Hematopoietic multipotent progenitor cell treated with erythropoietin and hydrocortisone succinate and interleukin-3 and kit ligand, for 6 days (in vitro differentiated cells): ENCODE results near the gene C10orf90.

Experiments
- DNase-seq: peaks from one replicate; pipeline ENCODE4 v3.0.0-alpha.2; 2015

C10orf90 gene

DNA sequence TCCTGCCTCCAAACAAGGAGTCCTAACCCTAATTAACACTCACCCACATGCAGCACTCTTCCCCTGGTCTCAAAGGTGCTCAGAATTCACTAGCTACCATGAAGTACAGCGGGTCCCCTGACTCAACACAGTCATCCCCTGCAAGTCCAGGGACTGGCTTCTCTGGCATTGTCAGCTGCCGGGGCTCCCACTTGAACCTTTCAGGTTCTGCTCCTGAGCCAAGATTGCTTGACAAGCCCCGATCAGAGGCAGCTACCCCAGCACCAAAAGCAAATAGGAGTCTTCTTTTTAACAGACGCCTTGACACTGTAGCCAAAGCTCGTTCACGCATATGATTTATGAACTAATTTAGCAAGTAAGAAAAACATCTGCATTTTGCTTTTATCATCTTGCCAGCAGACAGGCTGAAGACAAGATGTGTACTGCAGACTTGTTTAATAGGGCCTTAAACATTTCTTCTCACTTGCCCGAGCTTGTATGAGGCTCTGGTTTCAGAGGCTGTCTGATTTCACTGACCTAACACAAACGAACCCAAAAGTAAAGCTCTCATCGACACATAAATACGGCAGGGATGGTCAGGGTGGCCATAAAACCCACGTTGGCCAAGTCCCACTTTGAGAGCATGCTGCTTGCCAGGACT is 214.6 kb downstream of the C10orf90 start:
- DNase-seq = no peak

DNA sequence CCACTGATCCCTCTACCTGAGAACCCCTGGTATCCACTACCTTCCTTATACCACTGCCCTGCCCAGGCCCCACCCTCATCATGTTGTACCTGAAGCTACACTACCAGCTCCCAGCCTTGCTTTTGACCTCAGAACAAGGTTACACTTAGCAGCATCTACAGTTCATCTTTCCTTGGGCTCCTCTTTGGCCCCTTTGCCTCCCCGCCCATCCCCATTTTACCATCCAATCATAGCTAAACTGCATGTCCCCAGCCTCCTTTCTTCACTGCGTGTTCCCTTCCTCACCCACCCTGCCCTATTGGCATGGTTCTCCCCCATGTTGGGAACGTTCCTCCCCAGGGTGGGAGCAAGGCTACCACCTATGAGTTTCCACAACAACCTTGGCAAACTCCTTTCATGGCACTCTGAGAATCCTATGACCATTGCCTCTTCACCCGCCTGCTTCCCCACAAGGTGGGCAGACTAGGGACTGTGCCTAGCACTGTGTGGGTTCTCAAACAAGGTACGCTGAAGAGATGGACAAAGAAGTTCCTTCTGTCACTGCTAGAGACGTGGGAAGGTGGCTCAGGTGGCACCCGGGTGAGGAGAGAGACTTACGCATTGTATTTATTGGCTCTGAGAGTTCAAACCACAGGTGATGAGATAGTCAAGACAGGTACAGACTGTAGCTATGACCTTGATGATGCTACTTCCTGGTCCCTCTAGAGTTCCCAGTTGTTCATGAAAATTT is 215.3 kb downstream of the C10orf90 start:
- DNase-seq = no peak

- no peak for DNase-seq
Observed at GRCh38 chr10:126454045-126454751, 216.3 kb downstream of the C10orf90 start.

DNA sequence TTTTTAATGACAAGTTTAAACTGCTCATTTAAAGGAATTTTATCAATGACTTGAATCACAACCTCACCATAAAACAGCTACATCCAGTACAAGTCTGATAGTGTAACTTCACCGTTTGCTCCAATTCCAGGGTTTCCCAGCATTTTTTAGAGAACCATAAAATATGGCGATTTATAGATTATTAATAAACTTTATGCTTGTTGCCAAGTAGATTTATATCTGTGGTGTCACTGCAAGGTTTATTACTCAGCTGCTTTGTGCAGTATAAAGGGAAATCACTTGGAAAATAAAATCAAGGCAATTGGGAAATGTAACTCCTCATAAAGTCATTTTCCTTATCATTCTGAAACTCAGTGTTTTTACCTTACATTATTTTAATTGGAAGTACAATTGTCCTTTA is 218.2 kb downstream of the C10orf90 start:
- DNase-seq = no peak

DNA sequence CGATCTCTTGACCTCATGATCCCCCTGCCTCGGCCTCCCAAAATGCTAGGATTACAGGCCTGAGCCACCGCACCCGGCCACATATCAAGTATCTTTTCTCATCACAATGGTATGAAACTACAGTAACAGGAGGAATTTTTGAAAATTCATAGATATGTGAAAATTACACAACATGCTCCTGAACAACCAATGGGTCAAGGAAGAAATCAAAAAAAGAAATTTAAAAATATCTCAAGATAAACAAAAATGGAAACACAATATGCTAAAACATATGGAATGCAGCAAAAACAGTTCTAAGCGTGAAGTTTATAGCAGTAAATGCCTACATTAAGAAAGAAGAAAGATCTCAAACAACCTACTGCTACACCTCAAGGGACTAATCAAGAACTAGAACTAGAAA is 222.4 kb downstream of the C10orf90 start:
- DNase-seq = no peak

DNA sequence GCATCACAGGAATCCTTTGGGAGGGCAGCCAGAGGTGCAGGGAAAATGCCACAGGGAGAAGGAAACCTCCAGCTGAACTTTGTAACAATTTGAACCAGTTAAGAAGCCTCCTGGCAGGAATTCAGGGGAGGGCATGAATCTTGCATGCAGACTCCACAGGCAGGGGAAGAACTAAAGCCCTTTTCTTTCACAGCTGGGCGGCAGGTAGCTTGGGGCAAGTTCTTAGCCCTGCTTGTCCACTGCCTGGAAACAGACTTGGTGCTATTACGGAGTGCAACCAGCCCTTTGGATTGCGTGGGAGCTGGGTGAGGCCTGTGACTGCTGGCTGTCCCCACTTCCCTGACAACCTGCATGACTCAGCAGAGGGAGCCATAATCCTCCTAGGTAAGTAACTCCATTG is 230.6 kb downstream of the C10orf90 start:
- DNase-seq = no peak

- no peak for DNase-seq
Observed at GRCh38 chr10:126438407-126438783, 232.1 kb downstream of the C10orf90 start.

- no peak for DNase-seq
Observed at GRCh38 chr10:126437635-126438406, 232.7 kb downstream of the C10orf90 start.

DNA sequence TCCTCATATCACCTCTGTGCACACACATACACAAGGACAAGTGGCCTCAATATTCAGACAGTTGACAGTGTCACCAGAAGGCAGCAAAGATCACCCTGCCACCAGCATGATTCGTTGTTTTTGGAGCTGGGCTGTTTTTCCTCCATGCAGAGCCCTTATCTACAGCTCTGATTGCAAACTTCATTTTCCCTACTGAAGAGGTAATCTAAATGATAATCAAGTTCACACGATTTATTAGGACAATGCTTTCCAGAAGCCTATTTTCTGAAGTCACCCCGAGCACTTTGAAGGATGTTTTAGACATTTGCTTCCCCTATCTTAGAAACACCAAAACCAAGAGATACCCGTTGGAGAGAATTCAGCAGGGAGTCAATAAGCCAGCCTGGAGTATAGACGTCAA is 236.3 kb downstream of the C10orf90 start:
- no peak for DNase-seq

GRCh38 chr10:126433351-126433750 is 237.1 kb downstream of the C10orf90 start:
- DNase-seq = no peak

- DNase-seq = no peak
Observed at GRCh38 chr10:126432507-126432906, 238.0 kb downstream of the C10orf90 start.

GRCh38 chr10:126431816-126432215 is 238.7 kb downstream of the C10orf90 start:
- no peak for DNase-seq

DNA sequence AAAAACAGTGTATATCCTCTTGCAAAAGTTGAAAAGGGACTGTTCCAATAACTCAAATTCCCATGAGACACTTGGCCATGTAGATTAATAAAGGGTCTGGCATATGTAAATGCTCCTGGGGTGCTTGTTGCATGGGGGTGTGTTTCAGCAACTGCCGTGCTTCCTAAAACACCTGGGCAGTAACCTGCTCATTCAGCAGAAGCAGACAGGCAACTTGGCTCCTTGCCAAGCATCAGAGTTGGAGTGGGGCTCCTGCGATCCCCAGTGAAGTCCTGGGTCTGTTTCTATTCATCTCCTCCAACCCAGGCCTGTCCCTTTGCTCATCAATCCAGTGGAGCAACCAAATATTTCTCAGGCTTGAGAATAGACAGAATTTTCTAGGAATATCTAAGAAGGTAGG is 240.0 kb downstream of the C10orf90 start:
- DNase-seq = no peak

GRCh38 chr10:126429275-126429674 is 241.2 kb downstream of the C10orf90 start:
- DNase-seq = no peak

DNA sequence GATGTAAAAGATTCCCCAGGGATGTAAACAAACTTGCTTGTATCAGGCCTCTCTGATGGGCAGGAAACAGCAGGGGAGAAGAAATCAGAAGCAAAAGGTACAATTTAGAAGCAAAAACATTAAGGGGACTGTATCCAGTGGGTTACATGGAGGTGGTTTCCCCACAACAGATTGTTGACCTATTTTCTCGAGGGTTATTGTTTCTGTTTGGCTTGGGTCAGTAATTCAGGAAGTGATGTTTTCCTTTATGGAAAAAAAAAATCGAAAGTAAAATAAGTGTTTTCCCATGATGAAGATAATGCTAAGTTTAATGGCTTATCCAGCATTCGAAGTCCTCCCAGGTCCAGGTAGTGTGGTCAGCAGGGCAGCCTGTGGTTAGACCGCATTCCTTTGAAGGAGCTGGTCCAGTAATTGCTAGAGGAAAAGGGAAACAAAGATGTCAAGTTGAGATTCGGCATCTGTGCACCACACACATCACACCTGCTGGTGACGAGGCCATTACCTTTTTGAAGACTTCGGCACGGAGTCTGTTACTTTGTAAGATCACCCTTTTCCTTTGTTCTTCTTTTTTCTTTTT is 244.9 kb downstream of the C10orf90 start:
- no peak for DNase-seq

- no peak for DNase-seq
Observed at GRCh38 chr10:126425032-126425431, 245.5 kb downstream of the C10orf90 start.

- DNase-seq = no peak
Observed at GRCh38 chr10:126423732-126424491, 246.6 kb downstream of the C10orf90 start.

DNA sequence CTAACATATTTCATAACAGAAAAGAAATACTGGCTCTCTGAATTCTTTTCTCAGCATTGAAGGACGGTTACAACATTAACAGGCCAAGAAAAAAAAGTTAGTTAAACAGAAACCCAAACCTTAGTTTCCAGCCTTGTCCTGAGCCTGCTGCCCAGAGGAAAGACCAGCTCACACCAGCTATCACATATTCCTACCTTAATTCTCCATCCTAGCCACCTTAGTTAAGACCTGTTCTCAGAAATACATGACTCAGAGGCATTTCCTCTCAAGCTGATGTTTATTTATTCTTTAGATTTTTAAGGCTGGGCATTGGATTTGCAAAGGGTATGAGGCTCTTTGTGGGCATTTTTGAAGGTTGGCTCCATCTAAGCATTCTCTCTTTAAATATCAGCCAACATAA is 247.9 kb downstream of the C10orf90 start:
- DNase-seq = no peak

- no peak for DNase-seq
Observed at GRCh38 chr10:126421756-126422256, 248.7 kb downstream of the C10orf90 start.

DNA sequence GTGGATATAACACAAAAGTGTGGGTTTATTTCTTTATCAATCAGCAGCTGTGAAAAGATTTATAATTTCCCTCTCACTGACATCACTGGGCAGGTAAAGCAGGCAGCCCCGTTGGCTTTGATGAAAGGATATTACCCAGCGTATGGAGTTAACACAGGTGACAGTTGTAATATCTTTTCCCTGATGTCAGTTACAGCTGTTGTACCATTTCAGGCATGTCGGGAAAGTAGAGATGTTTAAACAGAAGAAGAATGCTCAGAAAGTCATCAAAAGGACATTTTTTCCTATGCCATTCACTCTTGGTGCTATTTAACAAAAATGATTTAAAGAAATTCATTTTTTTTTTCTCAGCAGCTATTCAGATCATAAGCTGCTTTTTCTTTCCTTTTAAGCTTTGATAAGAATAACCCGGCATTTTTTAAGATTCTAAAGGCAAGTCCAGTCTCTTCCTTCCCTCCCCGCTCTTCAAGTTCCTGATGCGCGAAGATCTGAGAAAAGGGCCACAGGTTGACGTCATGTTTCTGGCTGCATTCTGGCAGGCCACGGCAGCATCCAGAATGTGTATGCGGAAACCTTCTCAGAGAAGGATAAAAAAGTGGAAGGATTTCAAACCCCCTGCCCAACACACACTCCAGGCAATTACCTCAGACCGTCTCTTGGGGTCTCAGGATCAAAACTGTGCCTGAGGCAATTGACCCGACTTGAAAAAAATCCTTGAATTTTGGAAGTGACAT is 249.8 kb downstream of the C10orf90 start:
- DNase-seq = no peak

GRCh38 chr10:126417220-126417825 is 253.2 kb downstream of the C10orf90 start:
- no peak for DNase-seq
